GM10248 (cell line): ENCODE results near the gene ERGIC1.
A peak's percentile ranks its signal among the peaks of the same experiment; 100 is the strongest.

Source experiments
- CTCF ChIA-PET: fragments of 300-600 bp; sonication (Branson Sonifier 250); formaldehyde crosslinking; extraction: SDS; loops from one replicate; lab custom pipeline; 2021; ENCODE audit warnings: antibody characterized with exemption; lab: Yijun Ruan, JAX
- POLR2A ChIA-PET: fragments of 350-650 bp; sonication (Branson Sonifier 250); formaldehyde crosslinking; extraction: SDS; loops from one replicate; lab custom pipeline; 2020; ENCODE audit warnings: antibody characterized with exemption; lab: Yijun Ruan, JAX
- DNase-seq: peaks from one replicate; pipeline ENCODE4 v3.0.0; 2012; ENCODE audit errors: extremely low spot score
- TF ChIP-seq, protein P1 (sequence below): IDR thresholded peaks from 2 replicates; pipeline ENCODE4 v1.5.1; 2012; ENCODE audit warnings: mild to moderate bottlenecking, low read depth; ENCODE audit errors: extremely low read depth, missing control alignments, control extremely low read depth

ERGIC1 gene

DNA sequence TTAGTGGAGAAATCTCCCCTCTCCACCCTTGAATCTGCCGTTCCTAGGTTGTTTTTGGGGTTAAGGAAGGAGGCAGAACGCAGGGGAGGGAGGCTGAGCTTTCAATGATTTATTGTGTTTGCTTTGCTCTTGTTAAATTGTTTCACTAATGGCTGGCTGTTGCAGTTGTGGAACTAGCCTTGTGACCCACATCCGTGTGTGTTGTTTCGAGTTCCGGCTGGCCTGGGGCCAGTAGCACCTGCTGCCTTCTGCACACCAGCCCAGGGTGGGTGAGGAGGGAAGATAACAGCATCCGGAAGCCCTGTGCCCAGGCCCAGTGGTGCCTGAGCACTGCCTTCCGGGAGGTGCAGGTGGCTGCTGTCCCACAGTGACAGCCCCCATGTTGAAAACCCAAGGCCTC is 3.6 kb downstream of the ERGIC1 start:
- TF ChIP-seq, protein P1, sequence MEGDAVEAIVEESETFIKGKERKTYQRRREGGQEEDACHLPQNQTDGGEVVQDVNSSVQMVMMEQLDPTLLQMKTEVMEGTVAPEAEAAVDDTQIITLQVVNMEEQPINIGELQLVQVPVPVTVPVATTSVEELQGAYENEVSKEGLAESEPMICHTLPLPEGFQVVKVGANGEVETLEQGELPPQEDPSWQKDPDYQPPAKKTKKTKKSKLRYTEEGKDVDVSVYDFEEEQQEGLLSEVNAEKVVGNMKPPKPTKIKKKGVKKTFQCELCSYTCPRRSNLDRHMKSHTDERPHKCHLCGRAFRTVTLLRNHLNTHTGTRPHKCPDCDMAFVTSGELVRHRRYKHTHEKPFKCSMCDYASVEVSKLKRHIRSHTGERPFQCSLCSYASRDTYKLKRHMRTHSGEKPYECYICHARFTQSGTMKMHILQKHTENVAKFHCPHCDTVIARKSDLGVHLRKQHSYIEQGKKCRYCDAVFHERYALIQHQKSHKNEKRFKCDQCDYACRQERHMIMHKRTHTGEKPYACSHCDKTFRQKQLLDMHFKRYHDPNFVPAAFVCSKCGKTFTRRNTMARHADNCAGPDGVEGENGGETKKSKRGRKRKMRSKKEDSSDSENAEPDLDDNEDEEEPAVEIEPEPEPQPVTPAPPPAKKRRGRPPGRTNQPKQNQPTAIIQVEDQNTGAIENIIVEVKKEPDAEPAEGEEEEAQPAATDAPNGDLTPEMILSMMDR: no peak
- POLR2A ChIA-PET: interaction anchor here (2.6 kb wide), 1 partner anchor 67 kb away, joined by 12 read pairs; the partner anchor contains the start of gene DUSP1
- CTCF ChIA-PET: interaction anchor here (1.2 to 1.6 kb wide), 4 partner anchors 10 to 123 kb away, joined by 4 to 7 read pairs (median 4); no protein-coding TSS in a partner anchor
- DNase-seq: peak; percentile 73

DNA sequence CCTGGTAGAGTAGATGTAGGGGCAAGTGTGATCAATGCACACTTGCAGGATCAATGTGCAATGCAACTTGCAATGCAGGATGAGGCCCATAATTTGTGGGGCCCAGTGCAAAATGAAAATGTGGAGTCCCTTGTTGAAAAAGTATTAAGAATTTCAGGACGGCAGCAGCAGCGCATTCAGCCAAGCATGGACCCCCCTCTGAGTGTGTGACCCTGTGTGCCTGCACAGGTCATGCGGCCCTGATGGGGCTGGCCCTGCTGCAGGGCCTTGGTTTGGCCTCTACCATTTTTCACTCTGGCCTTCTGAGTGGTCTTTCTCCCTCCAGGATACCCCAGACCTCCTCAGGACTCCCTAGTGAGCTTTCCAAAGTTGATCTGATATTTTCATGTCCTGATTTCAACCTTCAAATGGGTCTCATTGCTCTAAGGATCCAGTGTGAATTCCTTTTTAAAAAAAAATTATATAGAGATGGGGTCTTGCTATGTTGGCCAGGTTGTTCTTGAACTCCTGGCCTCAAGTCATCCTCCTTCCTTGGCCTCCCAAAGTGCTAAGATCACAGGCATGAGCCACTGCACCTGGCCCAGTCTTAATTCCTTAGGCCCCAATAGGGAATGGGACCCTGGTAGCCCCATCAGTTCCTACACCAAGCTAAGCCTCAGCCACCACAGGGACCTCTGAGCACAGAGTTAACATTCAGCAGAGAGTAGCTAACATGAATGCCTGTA is 4.3 kb downstream of the ERGIC1 start:
- DNase-seq: no peak
- TF ChIP-seq, protein P1: no peak
- CTCF ChIA-PET: interaction anchor here (1.0 to 3.6 kb wide), 4 partner anchors 10 to 94 kb away, joined by 3 to 11 read pairs (median 6); no protein-coding TSS in a partner anchor
- POLR2A ChIA-PET: no interaction called here

DNA sequence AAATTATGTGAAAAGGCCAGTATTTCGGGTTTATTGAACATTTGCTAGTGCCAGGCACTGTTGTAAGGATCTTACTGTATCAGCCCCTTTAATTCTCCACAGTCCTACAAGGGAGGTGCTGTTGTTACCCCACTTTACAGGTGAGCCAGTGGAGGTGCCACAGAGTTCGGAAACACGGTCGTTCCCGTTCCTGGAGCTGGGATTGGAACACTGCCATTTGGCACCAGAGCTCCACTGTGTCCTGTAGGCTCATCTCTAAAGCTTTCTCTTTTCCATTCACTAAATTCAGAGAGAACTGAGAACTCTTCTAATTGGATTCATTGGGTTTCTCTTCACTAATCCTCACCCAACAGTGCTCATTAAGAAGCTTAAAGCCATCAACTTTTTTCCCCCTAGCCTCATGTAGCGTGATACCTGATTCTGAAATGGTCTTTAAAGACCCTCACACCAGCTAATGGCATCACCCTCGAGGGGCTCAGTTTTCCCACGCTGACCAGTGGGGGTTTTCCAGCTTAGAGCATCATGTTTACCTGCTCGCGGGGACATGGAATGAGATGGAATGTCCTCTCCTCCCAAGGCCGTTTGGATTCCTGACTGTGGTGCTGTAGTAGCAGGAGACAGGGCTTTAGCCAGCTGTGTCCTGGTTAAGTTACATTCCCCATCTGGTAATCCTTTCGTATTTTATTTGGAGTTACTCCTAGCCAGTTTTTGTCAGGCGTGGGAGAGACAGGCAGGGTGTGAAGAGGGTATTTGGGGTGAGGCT is 5.8 kb downstream of the ERGIC1 start:
- POLR2A ChIA-PET: no interaction called here
- CTCF ChIA-PET: interaction anchor here (0.9 to 3.6 kb wide), 4 partner anchors 9 to 93 kb away, joined by 3 to 11 read pairs (median 6); no protein-coding TSS in a partner anchor
- TF ChIP-seq, protein P1: no peak
- DNase-seq: no peak

DNA sequence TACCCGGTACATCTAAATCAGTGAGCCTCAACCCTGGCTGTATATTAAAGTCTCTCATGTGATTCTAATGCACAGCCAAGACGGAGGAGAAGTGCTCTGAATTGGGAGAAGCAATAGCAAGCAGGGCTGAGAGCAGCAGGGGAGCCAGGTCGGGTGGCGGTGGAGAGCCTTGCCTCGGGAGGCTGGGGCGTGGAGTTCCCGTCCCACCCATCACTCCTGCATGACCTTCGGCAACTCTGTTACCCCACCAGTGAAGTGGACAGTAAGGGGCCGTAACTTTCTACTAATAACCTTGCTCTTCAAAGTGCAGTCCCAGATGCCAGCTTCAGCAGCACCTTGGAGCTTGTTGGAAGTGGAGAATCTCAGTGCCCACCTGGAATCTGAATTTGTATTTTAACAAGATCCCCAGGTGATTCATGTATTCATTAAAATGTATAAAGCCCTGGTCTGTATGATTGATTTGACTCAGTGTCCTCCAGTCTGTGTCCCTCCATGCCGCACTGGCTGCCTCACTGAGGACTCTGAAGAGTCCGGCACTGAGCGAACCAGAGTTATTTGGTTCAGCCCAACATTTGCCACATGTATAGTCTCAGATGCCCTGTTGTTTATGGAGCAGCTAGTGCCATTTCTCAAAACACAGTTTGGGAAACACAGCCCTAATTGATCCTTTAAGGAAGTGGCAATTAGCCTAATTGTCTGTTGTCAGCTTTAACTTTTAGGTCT is 6.5 kb downstream of the ERGIC1 start:
- DNase-seq: no peak
- POLR2A ChIA-PET: interaction anchor here (0.8 kb wide), 1 partner anchor 68 kb away, joined by 4 read pairs; no protein-coding TSS in a partner anchor
- CTCF ChIA-PET: interaction anchor here (0.9 to 3.6 kb wide), 4 partner anchors 8 to 92 kb away, joined by 3 to 11 read pairs (median 8); partner anchors contain the start of gene DUSP1
- TF ChIP-seq, protein P1: no peak

DNA sequence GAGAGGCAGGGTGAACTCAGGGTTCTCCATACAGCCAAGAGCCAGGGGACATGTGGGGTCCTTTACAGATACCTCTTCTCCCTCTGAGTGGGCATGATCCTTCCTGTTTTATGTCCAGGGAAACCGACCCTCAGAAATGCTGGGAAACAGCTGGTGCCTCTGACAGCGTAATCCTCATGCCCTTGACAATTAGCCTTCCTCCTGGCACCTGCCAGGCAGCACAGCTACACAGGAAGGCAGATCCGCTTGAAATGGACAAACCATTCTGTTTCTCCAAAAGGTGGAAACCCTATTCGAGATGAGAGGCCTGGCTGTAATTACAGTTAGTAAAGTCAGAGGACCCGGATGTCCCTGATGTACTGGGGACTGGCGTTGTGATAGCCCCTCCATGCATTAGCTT is 7.2 kb downstream of the ERGIC1 start:
- TF ChIP-seq, protein P1: no peak
- no peak for DNase-seq
- POLR2A ChIA-PET: interaction anchor here (0.8 kb wide), 1 partner anchor 69 kb away, joined by 4 read pairs; no protein-coding TSS in a partner anchor
- CTCF ChIA-PET: interaction anchor here (1.7 to 3.6 kb wide), 2 partner anchors 69 to 70 kb away, joined by 7 to 10 read pairs; partner anchors contain the start of gene DUSP1
